Measurements from ENCODE around the gene CEP128. TPM values are rescaled to one million over a fixed set of nuclear protein-coding genes. Genes with fewer than 3 reads are reported as not detected.

CEP128 gene
- total RNA-seq, 1 experiment from 2014 or later: 16.4 TPM

GRCh38 chr14:80681651-80682050, 259.9 kb downstream of the CEP128 start:
- ChIA-PET POLR2A (no interaction called here), CTCF (no interaction called here), RAD21 (ENCODE audit: low non-redundant PET in 1 of 2, low total read pairs in 2 of 2, uncharacterized antibody in 2 of 2, unreplicated experiment in 2 of 2) (no interaction called here)
- H3K9me3 ChIP-seq (ENCODE audit: control insufficient read depth in 1 of 2, insufficient read depth in 1 of 2, low read depth in 1 of 2, low read length in 2 of 2): peaks cover 0 to 4% of the 10 kb centered on the region in 2 experiments; a peak in 1 of 4 replicates
- no peaks in the 10 kb centered on the region for H3K36me3 ChIP-seq (ENCODE audit: control insufficient read depth in 1 of 2, insufficient read depth in 2 of 2, low read length in 2 of 2)
- no peak overlapping the region for H3K4me2 ChIP-seq (ENCODE audit: low read length)
- no peak for TF ChIP-seq POLR2A (IDR thresholded peaks at IDR 0.05; ENCODE audit: borderline replicate concordance, extremely low read depth, insufficient read depth, insufficient read length)
- intact Hi-C loops (cut with micrococcal nuclease): no loop called here
- H2AFZ ChIP-seq (ENCODE audit: low read depth, low read length, poor library complexity, severe bottlenecking): no peak overlapping the region
- no TSS peak for BruUV-seq (replicated peaks)
- H3K9ac ChIP-seq (ENCODE audit: low read length): no peak overlapping the region
- H3K9me2 ChIP-seq (ENCODE audit: insufficient read depth): no peaks in the 10 kb centered on the region
- DNase-seq (ENCODE audit: low read depth, low spot score) (no peak), ATAC-seq (no peak; the same call in 1 of the 2 replicates)
- no peaks in the 10 kb centered on the region for H4K20me1 ChIP-seq (ENCODE audit: insufficient read depth)
- H3K79me2 ChIP-seq (ENCODE audit: insufficient read depth, low read length): no peaks in the 10 kb centered on the region
- no peaks in the 10 kb centered on the region for H3K4me1 ChIP-seq (ENCODE audit: control insufficient read depth in 1 of 2, insufficient read depth in 2 of 2, low read length in 2 of 2)
- H3K4me3 ChIP-seq (replicated peaks in 1 of 2; ENCODE audit: low read depth in 1 of 2, low read length in 2 of 2): no peak overlapping the region
- H3K27me3 ChIP-seq (ENCODE audit: insufficient read depth, low read length): no peaks in the 10 kb centered on the region
- no peak overlapping the region for H3K27ac ChIP-seq (ENCODE audit: low read depth, low read length)

GRCh38 chr14:80679273-80679672, 262.3 kb downstream of the CEP128 start:
- ATAC-seq (no peak), DNase-seq (ENCODE audit: low read depth, low spot score) (no peak)
- no TSS peak for BruUV-seq (replicated peaks)
- intact Hi-C loops (cut with micrococcal nuclease): no loop called here
- RAD21 ChIA-PET (ENCODE audit: low non-redundant PET in 1 of 2, low total read pairs in 2 of 2, uncharacterized antibody in 2 of 2, unreplicated experiment in 2 of 2): no interaction called here
- Histone ChIP-seq H3K27me3 (ENCODE audit: insufficient read depth, low read length) (no peaks in the 10 kb centered on the region), H3K36me3 (ENCODE audit: control insufficient read depth in 1 of 2, insufficient read depth in 2 of 2, low read length in 2 of 2) (no peaks in the 10 kb centered on the region), H3K9ac (ENCODE audit: low read length) (no peak overlapping the region), H3K27ac (ENCODE audit: low read depth, low read length) (no peak overlapping the region), H2AFZ (ENCODE audit: low read depth, low read length, poor library complexity, severe bottlenecking) (no peak overlapping the region), H3K4me1 (ENCODE audit: control insufficient read depth in 1 of 2, insufficient read depth in 2 of 2, low read length in 2 of 2) (no peaks in the 10 kb centered on the region), H3K9me2 (ENCODE audit: insufficient read depth) (no peaks in the 10 kb centered on the region), H4K20me1 (ENCODE audit: insufficient read depth) (no peaks in the 10 kb centered on the region), H3K79me2 (ENCODE audit: insufficient read depth, low read length) (no peaks in the 10 kb centered on the region), H3K4me3 (replicated peaks in 1 of 2; ENCODE audit: low read depth in 1 of 2, low read length in 2 of 2) (no peak overlapping the region), H3K4me2 (ENCODE audit: low read length) (no peak overlapping the region), H3K9me3 (ENCODE audit: control insufficient read depth in 1 of 2, insufficient read depth in 1 of 2, low read depth in 1 of 2, low read length in 2 of 2) (peaks cover 0 to 4% of the 10 kb centered on the region in 2 experiments; a peak in 1 of 4 replicates)
- TF ChIP-seq POLR2A (IDR thresholded peaks at IDR 0.05; ENCODE audit: borderline replicate concordance, extremely low read depth, insufficient read depth, insufficient read length) (no peak), YY1 (IDR thresholded peaks at IDR 0.05; ENCODE audit: extremely low read depth, insufficient replicate concordance, low read depth, low read length) (no peak), ZNF274 (IDR thresholded peaks at IDR 0.05; ENCODE audit: low read depth, low read length) (no peak), ZBTB33 (IDR thresholded peaks at IDR 0.05; ENCODE audit: extremely low read depth, insufficient replicate concordance, low read length) (no peak), TCF7L2 (IDR thresholded peaks at IDR 0.05; ENCODE audit: borderline replicate concordance, extremely low read depth, insufficient read depth, insufficient read length) (no peak), REST (IDR thresholded peaks at IDR 0.05; ENCODE audit: low read depth) (no peak), FOSL1 (IDR thresholded peaks at IDR 0.05; ENCODE audit: low read depth) (no peak), SIN3A (IDR thresholded peaks at IDR 0.05; ENCODE audit: low read depth) (no peak), SP1 (IDR thresholded peaks at IDR 0.05; ENCODE audit: low read depth) (no peak), ATF3 (IDR thresholded peaks at IDR 0.05) (no peak), CEBPB (IDR thresholded peaks at IDR 0.05; ENCODE audit: low read depth) (no peak)
- CTCF ChIA-PET: no interaction called here
- POLR2A ChIA-PET: no interaction called here

All from HCT116 (cell line).